Endothelial cell of umbilical vein (primary cell): ENCODE data around the gene CERKL.

Experiments
- CTCF ChIP-seq, 2 donors: IDR thresholded peaks; 1 replicate in 1 of 2; 2 replicates in 1 of 2; pipeline ENCODE4 v1.5.1; 2011; ENCODE audit warnings: low read length in 2 of 2, mild to moderate bottlenecking in 2 of 2, moderate library complexity in 2 of 2, control low read depth in 1 of 2, inconsistent platforms in 1 of 2, low read depth in 1 of 2; ENCODE audit not compliant: insufficient read depth in 1 of 2; ENCODE audit errors: extremely low read depth in 1 of 2
- POLR2A ChIP-seq: IDR thresholded peaks from 2 replicates; pipeline ENCODE4 v1.6.1; 2012; ENCODE audit warnings: low read depth, mild to moderate bottlenecking, control low read depth, low read length

DNA sequence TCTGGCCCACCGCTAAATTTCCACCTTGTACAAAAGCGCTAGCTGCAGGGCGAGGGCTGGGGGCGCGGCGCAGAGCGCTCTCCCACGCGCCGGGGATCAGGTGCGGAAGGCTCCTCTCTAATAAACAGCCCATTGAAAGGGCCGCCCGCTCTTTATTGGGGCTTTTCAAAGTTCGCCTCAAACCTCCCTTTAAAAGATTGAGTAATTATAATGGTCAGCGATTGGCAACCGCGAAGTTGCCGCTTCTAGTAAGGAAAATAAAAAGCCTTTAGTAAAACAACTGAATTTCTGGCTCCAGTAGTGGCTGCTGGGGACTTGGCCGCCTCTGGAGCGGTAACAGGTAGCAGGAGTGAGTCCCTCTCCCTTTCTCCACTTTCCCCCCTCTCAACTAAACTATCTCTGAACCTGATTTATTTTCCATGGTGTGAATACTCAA is 22.7 kb upstream of the CERKL start:
- TF ChIP-seq CTCF (IDR thresholded peaks at IDR 0.05; ENCODE audit: extremely low read depth in 1 of 2, insufficient read depth in 1 of 2, low read depth in 1 of 2, low read length in 2 of 2) (no peak), POLR2A (no peak)
